Caco-2 (cell line): Measurements from ENCODE around the gene BAG2. TPM values are rescaled to one million over a fixed set of nuclear protein-coding genes. Genes with fewer than 3 reads are reported as not detected.
A peak's percentile ranks its signal among the peaks of the same experiment; 100 is the strongest.

Experiments
- BruUV-seq: library from RNA; stranded (reverse); fragments of 400-500 nt; replicated peaks from 2 replicates; lab custom pipeline; 2021; lab: Mats Ljungman, UMichigan
- CTCF ChIA-PET: fragments of 300-600 bp; sonication (Branson Sonifier 250); formaldehyde crosslinking; loops from one replicate; lab custom pipeline; 2022; ENCODE audit warnings: antibody characterized with exemption; lab: Charles Lee
- POLR2A ChIA-PET: fragments of 300-600 bp; sonication (Branson Sonifier 250); formaldehyde crosslinking; loops from one replicate; lab custom pipeline; 2022; ENCODE audit warnings: antibody characterized with exemption; lab: Charles Lee
- DNase-seq, 2 experiments: peaks; one replicate each; pipeline versions ENCODE4 v3.0.0 to v3.0.0-alpha.2; 2020 to 2022
- H3K27me3 ChIP-seq: replicated peaks from 2 replicates; pipeline ENCODE4 v1.6.0; 2011; ENCODE audit warnings: low read length; ENCODE audit not compliant: control insufficient read depth, insufficient read depth
- H3K36me3 ChIP-seq: 2 replicates; pipeline ENCODE4 v1.5.1; 2011; ENCODE audit warnings: low read length; ENCODE audit not compliant: control insufficient read depth, insufficient read depth
- H3K4me1 ChIP-seq: fragments of 250-450 bp; sonication (Bioruptor Pico); 2 replicates; pipeline ENCODE4 v1.5.1; 2020; ENCODE audit warnings: mild to moderate bottlenecking
- H3K4me3 ChIP-seq: 2 replicates; pipeline ENCODE4 v1.5.1; 2011; ENCODE audit warnings: low read depth, mild to moderate bottlenecking, control low read depth, low read length
- H3K9me3 ChIP-seq: fragments of 250-450 bp; sonication (Bioruptor Pico); 2 replicates; pipeline ENCODE4 v1.5.1; 2020; ENCODE audit warnings: mild to moderate bottlenecking, moderate library complexity
- H3K27ac Mint-ChIP-seq: one replicate; pipeline ENCODE4 v1.8.0; 2022; ENCODE audit warnings: mixed read lengths; ENCODE audit not compliant: unreplicated experiment
- H3K27me3 Mint-ChIP-seq: one replicate; pipeline ENCODE4 v1.8.0; 2022; ENCODE audit warnings: mixed read lengths; ENCODE audit not compliant: insufficient read depth, unreplicated experiment
- H3K36me3 Mint-ChIP-seq: one replicate; pipeline ENCODE4 v1.8.0; 2022; ENCODE audit warnings: mild to moderate bottlenecking, mixed read lengths; ENCODE audit not compliant: insufficient read depth, unreplicated experiment
- H3K4me1 Mint-ChIP-seq: one replicate; pipeline ENCODE4 v1.8.0; 2022; ENCODE audit warnings: low read depth, mixed read lengths; ENCODE audit not compliant: unreplicated experiment
- H3K4me3 Mint-ChIP-seq: one replicate; pipeline ENCODE4 v1.8.0; 2022; ENCODE audit warnings: mild to moderate bottlenecking, moderate library complexity, mixed read lengths; ENCODE audit not compliant: unreplicated experiment
- H3K9me3 Mint-ChIP-seq: one replicate; pipeline ENCODE4 v1.8.0; 2022; ENCODE audit warnings: mixed read lengths; ENCODE audit not compliant: unreplicated experiment
- intact Hi-C: fragments of 100-400 bp; cut with micrococcal nuclease; formaldehyde crosslinking; loops from one replicate; pipeline ENCODE4 v1.10.0; 2022; ENCODE audit not compliant: unreplicated experiment
- total RNA-seq: library from RNA; stranded (reverse); gene quantifications from 2 replicates; pipeline ENCODE4 v1.2.3, GENCODE V29; 2022
- TF ChIP-seq, protein P1 (sequence below), 2 experiments: fragments of 200-600 bp in 1 of 2; IDR thresholded peaks; 1 replicate in 1 of 2; 2 replicates in 1 of 2; pipeline versions ENCODE4 v1.5.1 to v1.8.0; 2011 to 2022; ENCODE audit warnings: antibody characterized with exemption in 1 of 2, control low read depth in 1 of 2, inconsistent platforms in 1 of 2, low read depth in 1 of 2, low read length in 1 of 2, mild to moderate bottlenecking in 1 of 2, moderate library complexity in 1 of 2; ENCODE audit not compliant: insufficient read depth in 1 of 2, severe bottlenecking in 1 of 2, unreplicated experiment in 1 of 2

Gene BAG2
- total RNA-seq, 1 experiment from 2014 or later, result 9.5 TPM

DNA sequence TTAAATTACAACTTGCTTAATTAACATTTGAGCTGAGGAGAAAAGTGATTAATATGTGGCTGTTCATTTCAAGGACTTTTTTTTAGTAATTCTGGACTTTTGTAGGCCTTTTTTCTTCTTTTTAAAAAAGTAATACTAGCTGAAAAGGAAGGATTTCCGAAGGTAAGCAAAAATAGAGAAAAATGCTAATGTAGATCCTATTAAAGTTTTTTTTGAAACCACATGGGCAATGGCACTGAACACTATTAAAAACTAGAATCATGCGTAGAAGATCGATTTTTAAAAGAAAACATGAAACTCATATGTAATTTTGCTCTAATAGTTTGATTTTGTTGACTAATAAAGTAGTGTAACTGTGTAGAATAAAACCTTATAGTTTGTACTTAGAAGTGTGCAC, 2.4 kb downstream of the BAG2 start:
- no peak for DNase-seq
- TF ChIP-seq, protein P1, sequence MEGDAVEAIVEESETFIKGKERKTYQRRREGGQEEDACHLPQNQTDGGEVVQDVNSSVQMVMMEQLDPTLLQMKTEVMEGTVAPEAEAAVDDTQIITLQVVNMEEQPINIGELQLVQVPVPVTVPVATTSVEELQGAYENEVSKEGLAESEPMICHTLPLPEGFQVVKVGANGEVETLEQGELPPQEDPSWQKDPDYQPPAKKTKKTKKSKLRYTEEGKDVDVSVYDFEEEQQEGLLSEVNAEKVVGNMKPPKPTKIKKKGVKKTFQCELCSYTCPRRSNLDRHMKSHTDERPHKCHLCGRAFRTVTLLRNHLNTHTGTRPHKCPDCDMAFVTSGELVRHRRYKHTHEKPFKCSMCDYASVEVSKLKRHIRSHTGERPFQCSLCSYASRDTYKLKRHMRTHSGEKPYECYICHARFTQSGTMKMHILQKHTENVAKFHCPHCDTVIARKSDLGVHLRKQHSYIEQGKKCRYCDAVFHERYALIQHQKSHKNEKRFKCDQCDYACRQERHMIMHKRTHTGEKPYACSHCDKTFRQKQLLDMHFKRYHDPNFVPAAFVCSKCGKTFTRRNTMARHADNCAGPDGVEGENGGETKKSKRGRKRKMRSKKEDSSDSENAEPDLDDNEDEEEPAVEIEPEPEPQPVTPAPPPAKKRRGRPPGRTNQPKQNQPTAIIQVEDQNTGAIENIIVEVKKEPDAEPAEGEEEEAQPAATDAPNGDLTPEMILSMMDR (IDR thresholded peaks at IDR 0.05; ENCODE audit: insufficient read depth in 1 of 2, low read depth in 1 of 2, low read length in 1 of 2, severe bottlenecking in 1 of 2, unreplicated experiment in 1 of 2), result no peak
- BruUV-seq, result no TSS peak
- peaks cover 6% of the 10 kb centered on the region; the same call in 1 of the 2 replicates for H3K4me1 ChIP-seq
- no peaks in the 10 kb centered on the region for H3K36me3 ChIP-seq
- H3K4me3 Mint-ChIP-seq, result peak overlapping the region; percentile 95
- CTCF ChIA-PET, result no interaction called here
- no peaks in the 10 kb centered on the region for H3K9me3 Mint-ChIP-seq
- H3K27ac Mint-ChIP-seq, result peak overlapping the region; percentile 93
- H3K27me3 Mint-ChIP-seq, result no peaks in the 10 kb centered on the region
- H3K4me1 Mint-ChIP-seq, result peaks cover 30% of the 10 kb centered on the region
- no peaks in the 10 kb centered on the region for H3K27me3 ChIP-seq
- no peaks in the 10 kb centered on the region for H3K9me3 ChIP-seq
- peaks cover 32% of the 10 kb centered on the region for H3K36me3 Mint-ChIP-seq
- peak overlapping the region; percentile 57 for H3K4me3 ChIP-seq
- POLR2A ChIA-PET, result no interaction called here
- intact Hi-C loops, result loop anchor here (5.0 to 10.0 kb wide), 4 partner anchors 60 to 272 kb away; partner anchors contain the start of genes BEND6 and PRIM2

DNA sequence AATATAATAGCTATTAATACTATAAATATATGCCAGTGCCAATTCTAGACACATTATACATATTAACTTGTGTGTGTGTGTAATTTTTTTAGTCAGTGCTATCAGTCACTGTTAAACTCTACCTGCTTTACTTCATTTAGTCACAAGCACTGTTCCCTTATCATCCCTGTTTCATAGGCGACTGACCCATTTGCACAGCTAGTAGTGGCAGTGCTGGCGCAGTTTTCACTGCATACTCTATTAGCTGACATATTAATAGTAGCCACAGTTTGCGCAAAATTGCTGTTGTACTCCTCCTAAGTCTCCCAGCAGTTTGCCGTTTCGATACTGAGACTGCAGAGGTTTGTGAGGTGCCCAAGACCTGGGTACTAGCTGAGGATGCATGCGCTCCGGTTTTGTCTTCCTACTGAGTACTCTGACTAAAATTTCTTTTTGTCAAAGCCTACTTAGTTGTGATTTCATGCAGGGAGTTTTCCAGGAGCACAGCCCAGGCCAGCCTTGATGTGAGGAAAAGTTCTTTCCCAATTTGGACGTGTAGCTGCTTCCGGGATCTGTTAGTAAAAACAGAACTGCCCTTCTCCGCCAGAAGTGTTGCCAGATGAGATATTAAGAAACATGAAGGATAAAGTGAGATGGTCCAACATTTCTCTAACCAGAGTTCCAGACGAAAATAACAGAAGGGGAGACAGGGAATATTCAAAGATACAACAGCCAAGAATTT, 5.6 kb downstream of the BAG2 start:
- CTCF ChIA-PET, result no interaction called here
- no peak for DNase-seq
- TF ChIP-seq, protein P1 (IDR thresholded peaks at IDR 0.05; ENCODE audit: insufficient read depth in 1 of 2, low read depth in 1 of 2, low read length in 1 of 2, severe bottlenecking in 1 of 2, unreplicated experiment in 1 of 2), result no peak
- Histone ChIP-seq H3K4me1 (peaks cover 6% of the 10 kb centered on the region; the same call in 1 of the 2 replicates), H3K36me3 (no peaks in the 10 kb centered on the region), H3K9me3 (no peaks in the 10 kb centered on the region), H3K4me3 (no peak overlapping the region), H3K27me3 (no peaks in the 10 kb centered on the region)
- peaks cover 18% of the 10 kb centered on the region for H3K4me1 Mint-ChIP-seq
- no peak overlapping the region for H3K4me3 Mint-ChIP-seq
- H3K27me3 Mint-ChIP-seq, result no peaks in the 10 kb centered on the region
- POLR2A ChIA-PET, result no interaction called here
- no TSS peak for BruUV-seq
- H3K36me3 Mint-ChIP-seq, result peaks cover 40% of the 10 kb centered on the region
- no peaks in the 10 kb centered on the region for H3K9me3 Mint-ChIP-seq
- intact Hi-C loops, result loop anchor here (10.0 kb wide), 2 partner anchors 63 to 223 kb away; partner anchors contain the start of gene BEND6
- H3K27ac Mint-ChIP-seq, result no peak overlapping the region

DNA sequence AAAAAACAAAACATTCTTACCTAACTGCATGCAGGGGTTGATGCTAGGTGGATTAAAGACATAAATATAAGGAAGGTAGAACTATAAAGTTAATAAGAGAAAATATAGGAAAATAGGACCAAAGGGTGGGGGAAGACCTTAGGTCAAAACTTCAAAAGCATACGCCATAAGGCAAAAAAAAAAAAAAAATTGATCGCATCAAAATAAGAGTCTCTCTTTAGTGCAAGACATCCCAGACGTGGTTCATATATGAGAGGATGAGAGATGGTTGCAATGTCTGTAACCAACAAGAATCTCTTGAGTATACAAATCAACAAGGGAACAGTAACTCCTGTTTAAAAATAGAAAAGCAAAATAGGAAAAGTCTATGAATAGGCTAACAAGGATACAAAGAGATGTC, 8.5 kb downstream of the BAG2 start:
- no peaks in the 10 kb centered on the region for H3K9me3 Mint-ChIP-seq
- H3K4me3 Mint-ChIP-seq, result no peak overlapping the region
- Histone ChIP-seq H3K4me1 (no peaks in the 10 kb centered on the region; the same call in 1 of the 2 replicates), H3K4me3 (no peak overlapping the region), H3K36me3 (no peaks in the 10 kb centered on the region), H3K27me3 (no peaks in the 10 kb centered on the region), H3K9me3 (no peaks in the 10 kb centered on the region)
- intact Hi-C loops, result no loop called here
- no peak overlapping the region for H3K27ac Mint-ChIP-seq
- H3K36me3 Mint-ChIP-seq, result peaks cover 51% of the 10 kb centered on the region
- peaks cover 10% of the 10 kb centered on the region for H3K4me1 Mint-ChIP-seq
- CTCF ChIA-PET, result no interaction called here
- H3K27me3 Mint-ChIP-seq, result no peaks in the 10 kb centered on the region
- no TSS peak for BruUV-seq
- POLR2A ChIA-PET, result no interaction called here
- DNase-seq, result no peak
- TF ChIP-seq, protein P1 (IDR thresholded peaks at IDR 0.05; ENCODE audit: insufficient read depth in 1 of 2, low read depth in 1 of 2, low read length in 1 of 2, severe bottlenecking in 1 of 2, unreplicated experiment in 1 of 2), result no peak
